Thyroid gland (tissue), 4 donors: ENCODE data around the gene PPP2R5D.

Source experiments
- CTCF ChIP-seq, 6 experiments: fragments of 200-600 bp in 3 of 6; fragments of 450-650 bp in 3 of 6; sonication (generic) in 3 of 6; IDR thresholded peaks; one replicate each; pipeline ENCODE4 v1.5.1; 2016 to 2019; ENCODE audit warnings: antibody characterized with exemption in 6 of 6, mild to moderate bottlenecking in 2 of 6, inconsistent platforms in 1 of 6, moderate library complexity in 1 of 6
- POLR2A ChIP-seq, 2 donors: fragments of 450-650 bp; IDR thresholded peaks; one replicate each; pipeline ENCODE4 v1.6.1; 2017; ENCODE audit warnings: antibody characterized with exemption in 2 of 2, mild to moderate bottlenecking in 2 of 2, moderate library complexity in 1 of 2

GRCh38 chr6:43053545-43054205 lies 69.3 kb downstream of the PPP2R5D start, which contains the start of gene CUL7:
- TF ChIP-seq POLR2A (IDR thresholded peaks at IDR 0.05): peak; percentile 42 to 91
- no peak for TF ChIP-seq CTCF (IDR thresholded peaks at IDR 0.05)
